HG03575 (cell line): ENCODE results near the gene PARVA.
"Not testable (repeated sequence)": the region's sequence is repeated elsewhere in the genome, so short reads cannot be mapped to it uniquely, and the experiment has no call there.

Experiments
- ATAC-seq: cut with Tn5 transposase; IDR thresholded peaks from one replicate; pipeline ENCODE4 v1.9.1; 2021; ENCODE audit not compliant: unreplicated experiment, insufficient number of reproducible peaks, low FRiP score; ENCODE audit errors: extremely low read depth

PARVA gene

GRCh38 chr11:12516387-12517105 is 139.2 kb downstream of the PARVA start:
- no peak for ATAC-seq

- ATAC-seq: no peak
Observed at GRCh38 chr11:12517306-12517705, 139.9 kb downstream of the PARVA start.

GRCh38 chr11:12517741-12518140 is 140.4 kb downstream of the PARVA start:
- ATAC-seq: no peak

GRCh38 chr11:12518606-12519385 is 141.4 kb downstream of the PARVA start:
- ATAC-seq: no peak

- ATAC-seq: no peak
Observed at GRCh38 chr11:12520054-12520453, 142.7 kb downstream of the PARVA start.

- ATAC-seq: not testable (repeated sequence)
Observed at GRCh38 chr11:12520576-12520975, 143.2 kb downstream of the PARVA start.

- no peak for ATAC-seq
Observed at GRCh38 chr11:12523180-12523924, 146.0 kb downstream of the PARVA start.

GRCh38 chr11:12524865-12525264 is 147.5 kb downstream of the PARVA start:
- no peak for ATAC-seq

- ATAC-seq: no peak
Observed at GRCh38 chr11:12525466-12526055, 148.2 kb downstream of the PARVA start.

GRCh38 chr11:12526789-12527188 is 149.4 kb downstream of the PARVA start:
- no peak for ATAC-seq

GRCh38 chr11:12528487-12528886 is 151.1 kb downstream of the PARVA start:
- ATAC-seq: no peak

- no peak for ATAC-seq
Observed at GRCh38 chr11:12529041-12529440, 151.7 kb downstream of the PARVA start.

- no peak for ATAC-seq
Observed at GRCh38 chr11:12529793-12530192, 152.4 kb downstream of the PARVA start.

- no peak for ATAC-seq
Observed at GRCh38 chr11:12531020-12531419, 153.6 kb downstream of the PARVA start.

- ATAC-seq: no peak
Observed at GRCh38 chr11:12531681-12532080, 154.3 kb downstream of the PARVA start.

GRCh38 chr11:12532580-12532979 is 155.2 kb downstream of the PARVA start:
- no peak for ATAC-seq

GRCh38 chr11:12534549-12534948 is 157.2 kb downstream of the PARVA start:
- ATAC-seq: no peak

GRCh38 chr11:12535321-12535720 is 157.9 kb downstream of the PARVA start:
- no peak for ATAC-seq

GRCh38 chr11:12536566-12536965 is 159.2 kb downstream of the PARVA start:
- no peak for ATAC-seq
